ACHN (cell line): ENCODE data around the gene CTNNA1.

Experiments used
- DNase-seq: peaks from one replicate; pipeline ENCODE4 v3.0.0-alpha.2; 2015
- in situ Hi-C: cut with HindIII; loops from 2 replicates; pipeline ENCODE4 v1.10.0; 2017; ENCODE audit warnings: low sequenced_read_pairs, low pct_ligation_motif_present, low pct_unique_long_range_greater_than_20kb

Gene CTNNA1

DNA sequence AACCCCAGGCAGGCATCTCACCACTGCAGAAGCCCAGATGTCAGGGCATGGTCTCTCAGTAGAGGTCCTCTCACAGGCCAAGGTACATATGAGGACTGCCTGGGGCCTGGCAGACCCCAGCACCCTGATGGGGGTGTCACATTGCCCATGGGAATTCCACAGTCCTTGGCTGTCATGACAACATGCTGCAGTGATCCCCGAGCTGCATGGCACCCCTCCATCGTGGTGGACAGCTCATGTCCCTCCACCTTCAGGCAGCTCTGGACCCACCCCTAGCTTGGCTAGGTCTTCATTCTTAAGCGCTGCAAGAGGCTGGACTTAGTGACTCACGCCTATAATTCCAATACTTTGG, 196.0 kb downstream of the CTNNA1 start:
- DNase-seq = no peak

DNA sequence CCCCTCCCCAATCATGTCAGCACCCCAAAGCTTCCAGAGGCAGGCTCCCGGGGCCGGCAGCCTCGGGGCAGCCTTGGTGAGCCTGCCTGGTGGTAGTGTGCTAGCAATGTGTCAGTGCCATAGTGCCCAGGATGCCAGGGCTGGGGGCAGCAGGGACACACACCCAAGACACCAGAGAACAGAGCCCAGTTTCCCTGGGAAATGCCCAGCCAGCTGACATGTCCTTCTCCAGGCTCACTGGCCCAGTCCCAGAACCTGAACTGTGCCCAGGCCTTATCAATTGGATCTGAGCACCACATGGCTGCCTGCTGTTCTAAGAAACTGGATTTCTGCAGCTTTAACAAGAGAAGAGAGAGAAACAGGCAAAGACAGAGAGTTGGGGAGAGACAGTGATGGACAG, 196.8 kb downstream of the CTNNA1 start:
- in situ Hi-C loops = no loop called here
- no peak for DNase-seq

More for the DNA sequence above, 196.0 kb downstream of the CTNNA1 start:
- in situ Hi-C loops = no loop called here

DNA sequence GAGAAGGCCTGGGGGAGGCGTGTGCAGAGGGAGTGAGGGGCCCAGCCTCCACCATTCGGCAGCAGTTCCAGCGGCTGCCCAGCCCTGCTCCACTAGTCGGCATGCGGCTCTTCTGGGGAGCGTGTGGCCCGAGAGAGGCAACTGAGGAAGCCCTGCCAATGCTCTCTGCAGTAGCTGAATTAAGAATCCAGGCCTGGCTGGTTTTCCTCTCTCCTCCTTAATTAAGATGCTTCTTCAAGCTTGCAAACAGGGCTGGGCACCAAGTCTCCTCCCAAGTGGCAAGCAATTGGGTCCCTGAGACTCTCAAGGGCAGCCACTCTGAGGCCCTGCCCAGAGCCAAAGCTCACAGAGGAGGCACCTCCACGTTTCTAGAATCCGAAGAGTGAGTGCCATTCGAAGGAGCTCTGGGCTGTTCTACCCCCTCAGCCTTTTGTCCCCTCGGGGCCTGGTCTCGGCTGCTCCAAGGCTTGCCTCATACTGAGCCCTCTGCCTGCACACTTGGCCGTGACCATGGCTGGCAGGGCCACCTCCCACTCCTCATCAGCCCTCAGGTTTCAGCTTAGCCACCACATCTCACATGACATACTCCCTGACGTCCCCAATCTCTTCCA, 197.3 kb downstream of the CTNNA1 start:
- no peak for DNase-seq
- in situ Hi-C loops = no loop called here

DNA sequence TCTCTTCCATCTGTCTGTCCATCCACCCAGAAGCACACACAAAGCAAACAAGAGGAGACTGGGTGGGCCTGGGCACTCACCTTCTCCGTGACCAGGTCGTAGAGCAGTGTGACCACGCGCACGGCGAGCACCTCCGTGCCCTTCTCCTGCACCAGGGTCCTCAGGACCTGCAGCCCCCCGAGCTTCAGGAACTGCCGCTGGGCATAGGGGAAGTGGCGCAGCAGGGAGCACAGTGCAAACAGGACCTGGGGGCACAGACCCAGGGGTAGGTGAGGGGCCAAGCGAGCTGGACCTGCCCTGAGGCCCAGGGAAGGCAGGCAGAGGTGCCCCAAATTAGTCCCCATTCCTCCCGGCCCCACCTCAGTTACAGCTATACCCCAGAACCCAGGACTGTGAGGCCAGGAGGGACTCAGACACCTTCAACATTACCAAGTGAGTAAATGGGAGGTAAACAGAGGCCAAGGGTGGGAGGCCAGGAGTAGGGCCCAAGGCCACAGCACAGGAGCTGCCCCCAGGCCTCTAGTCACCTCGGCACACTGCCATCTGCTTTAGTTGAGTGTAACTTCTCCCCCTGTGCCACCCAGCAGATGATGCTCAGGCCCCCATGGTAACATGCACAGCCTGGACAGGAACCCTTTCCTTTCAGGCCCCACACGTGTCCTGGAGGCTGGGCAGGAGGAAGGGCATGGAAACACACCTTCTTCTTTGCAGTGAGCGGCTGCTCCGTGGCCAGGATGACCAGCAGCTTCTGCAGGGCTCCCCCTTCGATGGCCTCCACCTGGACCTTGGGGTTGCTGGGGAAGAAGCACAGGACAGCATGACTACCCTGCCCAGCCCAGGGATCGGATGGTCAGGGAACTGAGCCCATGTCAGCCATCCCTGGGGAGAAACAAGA, 198.1 kb downstream of the CTNNA1 start:
- in situ Hi-C loops = no loop called here
- no peak for DNase-seq

DNA sequence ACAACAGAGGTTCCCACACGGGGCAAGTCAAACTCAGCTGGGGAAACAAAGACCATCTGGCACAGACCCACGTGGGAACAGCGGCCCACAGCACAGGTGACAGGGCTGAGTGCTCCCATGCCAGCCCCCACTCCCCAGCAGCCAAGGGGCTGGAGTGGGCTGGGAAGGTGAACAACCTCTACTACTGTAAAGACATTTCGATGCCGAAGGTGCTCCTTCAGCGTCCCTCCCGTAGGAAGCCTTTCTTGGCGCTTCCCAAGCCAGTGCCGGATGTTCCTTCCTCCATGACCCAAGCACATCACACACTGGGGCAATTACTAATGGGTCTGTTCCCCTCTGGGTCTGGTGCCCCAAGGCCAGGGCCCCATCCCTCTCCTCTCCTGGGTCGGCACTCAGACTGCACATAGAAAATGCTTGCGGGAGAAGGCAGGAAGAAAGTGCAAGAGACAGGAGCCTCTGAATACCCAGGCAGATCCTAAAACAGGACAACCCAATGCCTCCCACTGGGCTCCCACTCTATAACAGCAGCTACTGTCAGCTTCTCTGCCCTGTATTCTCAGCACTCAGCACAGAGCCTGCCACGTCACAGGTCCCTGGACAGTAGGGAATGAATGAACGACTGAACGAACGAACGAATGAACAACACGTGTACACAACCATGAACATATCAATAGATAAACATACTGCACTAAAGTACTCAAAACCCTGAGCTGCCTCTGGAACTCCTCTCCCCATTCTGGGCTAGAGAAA, 198.9 kb downstream of the CTNNA1 start:
- in situ Hi-C loops = no loop called here
- no peak for DNase-seq

DNA sequence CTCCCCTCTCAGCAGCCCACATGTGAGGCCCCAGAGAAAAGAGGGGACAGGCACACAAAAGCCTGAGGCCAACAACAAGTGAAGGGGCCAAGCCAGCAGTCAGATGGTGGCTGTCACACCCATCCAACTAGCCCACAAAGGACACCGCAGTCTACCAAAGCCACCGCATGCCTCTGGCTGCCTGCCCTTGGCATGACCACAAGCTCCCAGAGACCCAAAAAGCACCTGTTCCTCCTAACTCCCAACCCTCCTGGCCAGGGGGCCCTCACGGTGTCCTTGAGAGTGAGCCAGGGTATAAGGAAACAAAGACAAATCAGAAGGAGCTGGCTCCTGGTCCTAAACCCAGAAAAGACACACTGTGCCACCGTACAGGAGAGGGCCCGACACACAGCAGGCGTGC, 199.7 kb downstream of the CTNNA1 start:
- no peak for DNase-seq
- in situ Hi-C loops = no loop called here

DNA sequence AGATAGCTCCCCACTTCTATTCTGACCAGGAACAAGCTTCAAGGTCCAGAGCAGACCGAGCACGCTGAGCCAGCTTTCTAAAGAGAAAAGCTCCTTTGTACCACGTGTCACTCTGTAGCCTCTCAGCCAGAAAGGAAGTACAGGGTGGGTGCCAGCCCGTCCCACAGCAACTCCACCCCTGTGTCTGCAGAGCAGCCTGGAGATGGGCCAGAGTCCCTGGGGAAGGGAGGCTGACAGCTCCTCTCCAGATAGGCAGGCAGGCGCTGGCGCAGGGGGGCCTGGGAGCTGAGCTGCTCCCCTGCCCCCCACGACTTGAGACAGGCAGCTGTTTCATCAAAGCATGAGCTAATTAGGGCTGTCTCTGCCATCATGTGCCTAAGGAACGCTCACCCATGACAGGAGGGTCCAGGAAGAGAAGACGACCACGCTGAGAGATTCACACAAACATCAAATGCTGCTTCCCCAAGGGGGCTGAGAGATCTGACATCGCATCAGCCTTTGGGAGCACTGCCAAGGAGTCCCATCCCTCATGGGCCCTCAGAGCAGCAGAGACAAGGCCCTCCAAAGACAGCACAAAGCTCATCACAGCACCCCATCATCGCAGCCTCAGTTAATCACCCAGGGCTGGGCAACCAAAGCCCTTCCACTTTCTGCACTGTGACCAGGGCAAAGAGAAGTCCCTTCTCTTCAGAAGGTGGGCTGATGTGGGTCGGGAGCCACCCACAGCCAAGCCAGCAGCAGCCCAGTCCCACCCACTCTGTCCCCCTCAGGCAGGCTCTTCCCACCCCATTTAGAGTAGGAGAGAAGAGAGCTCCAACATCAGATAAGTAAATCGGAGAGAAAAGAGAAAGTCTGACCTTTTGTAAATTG, 200.4 kb downstream of the CTNNA1 start:
- DNase-seq = no peak
- in situ Hi-C loops = no loop called here

DNA sequence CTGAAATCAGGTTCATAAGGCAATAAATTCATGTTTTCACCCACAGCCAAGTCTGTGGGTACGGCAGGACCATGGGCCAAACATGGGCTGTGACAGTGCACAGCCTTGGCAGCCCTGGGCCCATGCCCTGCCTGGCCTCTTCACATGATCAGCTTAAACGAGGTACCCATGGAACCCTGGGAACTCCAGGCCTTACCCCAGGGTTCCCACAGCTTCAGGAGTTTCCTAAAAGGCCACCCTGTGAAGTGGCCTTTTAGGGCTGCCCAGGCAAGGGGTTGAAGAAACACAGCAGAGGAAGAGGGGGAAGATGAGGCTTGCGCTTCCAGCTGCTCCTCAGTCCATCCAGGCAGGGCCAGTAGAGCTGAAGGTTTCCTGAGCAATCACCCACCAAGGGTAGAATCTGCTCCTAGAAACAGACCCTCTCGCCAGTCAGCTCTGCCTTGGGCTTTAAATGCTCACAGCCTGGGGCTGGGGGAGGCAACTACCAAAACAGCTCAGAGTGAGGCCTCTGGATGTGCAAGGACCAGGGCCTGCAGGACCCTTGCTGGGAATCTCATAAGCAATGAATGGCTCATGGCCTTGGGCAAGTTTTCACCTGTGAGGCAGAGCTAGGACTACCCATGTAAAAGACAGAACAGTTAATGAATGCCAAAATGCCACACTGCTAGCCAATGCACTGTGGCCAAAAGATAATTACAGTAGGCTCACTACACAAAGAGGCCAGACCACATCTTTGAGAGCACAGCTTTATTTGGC, 201.2 kb downstream of the CTNNA1 start:
- in situ Hi-C loops = no loop called here
- no peak for DNase-seq

DNA sequence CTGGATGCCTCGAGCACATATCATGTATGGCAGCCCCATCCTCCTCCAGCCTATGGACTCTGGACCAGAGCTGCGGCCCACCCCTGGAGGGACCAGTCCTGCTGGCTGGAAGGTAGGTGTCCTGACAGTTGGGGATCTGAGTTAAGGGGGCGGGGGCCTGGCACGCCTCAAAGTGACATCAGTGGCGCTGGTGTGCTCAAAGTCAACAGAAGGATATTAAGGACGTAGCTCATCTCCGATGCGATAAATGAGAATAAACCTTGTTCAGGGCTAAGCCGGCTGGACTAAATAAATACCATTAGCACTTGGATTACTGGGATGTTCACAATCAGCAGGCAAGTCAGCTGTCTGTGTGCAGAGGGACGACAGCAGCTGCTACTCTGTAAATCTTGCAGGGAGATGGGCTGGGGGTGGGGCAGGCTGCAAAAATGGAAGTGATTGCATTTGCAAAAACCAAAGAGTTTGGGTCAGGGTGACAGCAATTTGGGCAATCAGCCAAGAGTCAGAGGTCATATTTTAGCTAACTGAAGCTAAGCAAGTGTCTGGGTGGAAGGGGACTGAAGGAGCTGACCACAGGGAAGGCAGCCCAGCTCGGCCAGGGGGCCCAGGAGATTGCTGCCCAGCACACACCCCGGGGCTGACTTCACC, 201.9 kb downstream of the CTNNA1 start:
- no peak for DNase-seq
- in situ Hi-C loops = no loop called here

DNA sequence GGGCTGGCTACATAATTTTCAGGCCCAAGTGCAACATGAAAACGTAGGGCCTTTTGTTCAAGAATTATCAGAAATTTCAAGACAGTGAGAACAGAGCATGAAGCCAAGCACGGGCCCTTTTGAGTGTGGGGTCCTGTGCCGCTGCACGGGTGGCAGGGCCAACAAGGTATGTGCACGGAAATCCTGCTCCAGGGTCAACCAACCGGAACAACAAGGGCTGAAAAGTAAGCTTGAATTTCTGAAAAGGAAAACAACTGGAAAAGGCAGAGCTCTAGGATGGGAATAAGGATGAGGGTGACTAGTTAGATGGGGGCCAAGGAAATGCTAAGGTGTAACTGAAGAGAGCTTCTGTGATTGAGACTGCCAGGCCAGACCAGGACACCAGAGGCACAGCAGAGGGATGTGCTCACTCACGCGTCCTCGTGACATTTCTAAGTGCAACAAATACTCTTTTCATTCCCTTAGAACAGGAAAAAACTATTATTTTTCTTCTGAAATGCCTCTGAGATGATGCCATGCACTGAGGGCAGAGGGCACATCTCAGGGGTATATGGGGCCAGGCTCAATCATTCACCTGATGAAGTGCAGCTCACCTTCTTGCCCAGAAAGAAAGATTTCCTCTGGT, 202.6 kb downstream of the CTNNA1 start:
- in situ Hi-C loops = no loop called here
- DNase-seq = no peak

DNA sequence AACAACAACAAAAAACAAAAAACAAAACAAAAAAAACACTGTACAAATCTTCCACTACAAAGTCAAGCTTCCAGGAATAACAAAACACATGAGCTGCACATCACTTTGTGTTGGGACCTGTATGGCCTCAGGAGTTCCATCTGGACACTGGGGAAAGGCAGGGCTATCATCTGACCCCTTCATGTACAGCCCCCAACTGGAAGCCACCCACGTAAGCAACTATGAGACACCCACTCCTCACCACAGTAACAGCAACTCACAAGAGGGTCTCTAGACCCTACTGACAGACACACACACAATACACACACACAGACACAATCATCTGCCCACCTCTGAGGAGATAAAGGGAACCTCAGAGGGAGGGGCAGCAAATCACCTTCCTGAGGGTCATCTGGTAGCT, 203.6 kb downstream of the CTNNA1 start:
- in situ Hi-C loops = no loop called here
- no peak for DNase-seq

DNA sequence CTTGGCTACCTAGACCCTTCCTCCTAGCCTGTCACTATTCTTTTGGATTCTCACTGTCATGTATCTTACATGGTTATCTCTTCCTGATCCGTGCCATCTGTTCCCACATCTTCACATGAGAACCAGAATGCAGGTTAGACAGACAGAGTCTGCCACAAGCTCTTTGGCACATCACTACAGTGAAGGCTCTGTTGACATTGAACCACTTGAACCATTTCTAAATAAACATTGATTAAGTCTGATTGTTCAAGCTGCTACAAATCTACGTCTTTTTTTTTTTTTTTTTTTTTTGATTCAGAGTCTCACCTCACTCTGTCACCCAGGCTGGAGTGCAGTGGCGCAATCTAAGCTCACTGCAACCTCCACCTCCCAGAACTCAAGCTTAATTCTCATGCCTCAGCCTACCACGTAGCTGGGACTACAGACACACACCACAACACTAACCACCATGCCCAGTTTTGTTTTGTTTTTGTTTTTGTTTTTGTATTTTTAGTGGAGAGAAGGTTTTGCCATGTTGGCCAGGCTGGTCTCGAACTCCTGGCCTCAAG, 207.0 kb downstream of the CTNNA1 start:
- DNase-seq = no peak
- in situ Hi-C loops = no loop called here

DNA sequence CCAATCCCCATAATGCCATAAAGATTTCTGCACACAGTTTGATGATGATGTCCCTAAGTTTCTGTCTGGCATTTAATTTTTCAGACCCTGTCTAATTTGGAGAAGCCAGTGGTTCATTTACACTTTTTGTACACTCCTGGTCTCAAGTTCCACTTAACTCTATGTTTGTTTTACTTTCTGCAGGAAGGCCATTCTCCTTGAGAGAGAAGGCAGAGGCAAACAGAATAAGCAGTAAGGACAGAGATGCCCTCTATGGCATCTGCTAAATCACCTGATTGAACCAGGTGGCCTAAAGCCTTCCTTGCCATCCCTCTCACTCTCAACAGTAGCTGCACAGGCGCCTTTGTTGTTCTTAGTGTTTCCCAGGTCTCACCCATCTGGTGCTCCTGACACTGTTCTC, 208.0 kb downstream of the CTNNA1 start:
- in situ Hi-C loops = no loop called here
- DNase-seq = no peak

DNA sequence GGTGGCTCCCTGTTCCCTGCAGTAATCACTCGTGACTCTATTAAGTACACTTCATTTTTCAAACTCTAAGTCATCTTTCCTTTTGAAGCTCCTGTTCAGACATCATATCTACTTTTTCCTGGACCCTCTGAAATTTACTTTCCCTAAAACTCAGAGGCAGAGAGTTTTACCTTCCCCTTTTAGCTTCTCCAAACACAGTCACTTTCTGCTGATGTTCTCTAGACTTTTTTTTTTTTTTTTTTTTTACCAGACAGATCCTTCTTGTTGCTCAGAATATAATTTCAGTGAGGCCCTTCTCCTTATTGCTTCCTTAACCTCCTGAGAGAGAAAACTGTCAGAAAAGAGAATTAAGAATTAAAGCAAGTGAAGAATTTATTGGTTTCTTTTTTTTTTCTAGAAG, 208.5 kb downstream of the CTNNA1 start:
- DNase-seq = no peak
- in situ Hi-C loops = no loop called here

DNA sequence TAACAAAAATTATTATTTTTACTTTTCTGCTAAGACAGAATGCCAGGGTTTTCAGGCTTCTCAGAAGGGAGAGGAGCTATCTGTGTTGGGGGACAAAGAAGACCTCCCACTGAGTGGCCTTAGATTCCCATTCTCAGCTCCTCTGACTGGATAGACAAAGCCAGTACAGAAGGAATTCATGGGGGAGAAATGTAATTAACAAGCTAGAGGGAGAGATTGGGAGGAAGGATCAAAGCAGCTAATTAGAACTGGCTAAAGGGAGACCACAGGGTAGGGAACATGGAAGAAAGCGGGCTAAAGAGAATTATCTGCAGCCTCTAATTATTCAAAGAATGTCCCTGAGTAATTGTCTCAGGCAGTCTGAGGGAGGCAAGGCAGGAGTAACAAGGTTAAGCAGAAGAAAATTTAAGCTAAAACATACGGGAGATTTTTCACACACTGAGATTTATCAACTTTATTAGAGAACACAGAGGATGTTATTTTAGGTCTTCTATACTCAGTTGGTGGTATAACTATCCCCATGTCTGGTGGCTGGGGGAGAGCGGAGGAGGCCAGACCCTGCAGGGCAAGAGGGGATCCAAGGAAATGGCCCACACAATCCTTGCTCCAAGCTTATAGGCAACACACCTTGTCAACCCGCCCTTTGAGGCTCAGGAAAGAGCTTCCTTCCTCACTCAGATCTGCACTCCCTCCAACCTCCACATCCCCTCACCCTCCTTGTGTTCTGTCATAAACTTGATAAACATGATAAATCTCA, 209.6 kb downstream of the CTNNA1 start:
- in situ Hi-C loops = no loop called here
- no peak for DNase-seq

DNA sequence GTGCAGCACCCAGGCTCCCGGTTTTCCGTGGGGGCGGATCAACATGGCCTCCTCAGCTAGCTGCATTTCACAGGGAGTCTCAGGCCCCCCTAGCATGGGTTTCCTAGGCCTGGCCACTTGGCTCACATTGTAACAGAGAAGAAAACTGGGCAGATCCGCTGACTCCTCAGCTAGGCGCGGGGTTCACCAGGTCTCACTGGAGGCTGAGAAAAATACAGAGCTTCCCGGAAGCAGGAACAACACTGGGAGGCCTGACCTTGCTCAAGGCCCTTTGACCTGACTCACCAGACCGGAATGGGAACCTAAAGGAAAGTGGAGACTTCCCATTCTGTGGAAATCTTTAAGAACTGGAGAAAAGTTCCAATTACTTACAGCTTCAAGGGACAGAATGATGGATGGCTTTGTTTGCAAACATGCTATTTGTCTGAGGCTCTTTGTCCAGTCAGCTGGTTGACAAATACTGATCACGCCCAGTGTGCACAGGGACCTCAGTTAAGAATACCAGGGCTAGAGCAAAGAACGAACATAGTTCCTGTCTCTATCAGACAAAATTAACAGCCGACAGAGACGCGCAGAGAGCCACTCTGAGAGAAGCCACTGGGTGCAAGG, 210.6 kb downstream of the CTNNA1 start:
- no peak for DNase-seq
- in situ Hi-C loops = no loop called here
